NK-92 treated with Interleukin-12 subunit alpha and Interleukin-12 subunit beta, amount 100 ng/mL, for 24 hours (cell line): Measurements from ENCODE around the gene GIGYF2.
"Not testable (repeated sequence)": the region's sequence is repeated elsewhere in the genome, so short reads cannot be mapped to it uniquely, and the experiment has no call there.

ENCODE experiments used
- DNase-seq: peaks from one replicate; lab custom pipeline; 2025; lab: John Stamatoyannopoulos, UW

Gene GIGYF2

GRCh38 chr2:232687382-232688160 lies 9.6 kb upstream of the GIGYF2 start:
- DNase-seq, result no peak

GRCh38 chr2:232688201-232688600 lies 8.9 kb upstream of the GIGYF2 start:
- no peak for DNase-seq

- no peak for DNase-seq
Measured at GRCh38 chr2:232689152-232689910, 7.8 kb upstream of the GIGYF2 start.

GRCh38 chr2:232691117-232691516 lies 6.0 kb upstream of the GIGYF2 start:
- DNase-seq, result not testable (repeated sequence)

GRCh38 chr2:232693344-232693743 lies 3.8 kb upstream of the GIGYF2 start:
- DNase-seq, result no peak

GRCh38 chr2:232696609-232697058 lies 497 bp upstream of the GIGYF2 start:
- DNase-seq, result no peak

DNA sequence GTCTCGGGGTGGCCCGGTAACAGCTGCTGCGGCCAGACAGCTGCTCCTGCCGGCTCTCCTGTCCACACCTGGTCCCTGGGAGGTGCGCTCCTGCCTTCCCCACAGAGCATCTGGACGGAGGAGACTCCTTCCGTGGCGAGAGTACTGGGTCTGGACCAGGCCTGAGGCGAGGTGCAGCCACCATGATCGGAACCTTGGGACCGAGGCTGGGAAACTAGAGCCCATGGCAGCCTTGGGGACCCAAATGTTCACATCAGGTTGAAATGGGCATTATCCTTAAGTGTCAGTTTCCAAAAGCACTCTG lies 628 bp downstream of the GIGYF2 start:
- DNase-seq, result no peak

- no peak for DNase-seq
Measured at GRCh38 chr2:232698556-232699091, 1.5 kb downstream of the GIGYF2 start.

DNA sequence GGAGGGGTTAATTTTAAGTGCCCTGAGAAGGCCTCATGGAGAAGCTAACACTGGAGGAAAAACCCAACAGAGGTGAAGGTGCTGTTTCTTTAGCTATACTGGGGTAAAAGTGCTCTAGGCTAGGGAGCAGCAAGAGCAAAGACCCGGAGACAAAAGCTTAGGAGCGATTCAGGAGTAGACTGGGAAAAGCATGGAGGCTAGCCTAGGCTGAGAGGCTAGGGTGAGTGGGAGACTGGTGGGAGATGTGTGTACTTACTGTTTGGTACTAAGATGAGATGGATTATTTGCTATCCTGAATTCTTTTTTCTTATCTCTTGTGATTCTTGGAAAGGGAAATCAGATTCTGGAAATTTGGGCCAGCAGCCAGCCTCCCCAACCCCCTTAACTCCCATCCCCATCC lies 2.0 kb downstream of the GIGYF2 start:
- DNase-seq, result no peak

GRCh38 chr2:232700154-232700553 lies 3.0 kb downstream of the GIGYF2 start:
- no peak for DNase-seq

- DNase-seq, result no peak
Measured at GRCh38 chr2:232707076-232707475, 9.9 kb downstream of the GIGYF2 start.

DNA sequence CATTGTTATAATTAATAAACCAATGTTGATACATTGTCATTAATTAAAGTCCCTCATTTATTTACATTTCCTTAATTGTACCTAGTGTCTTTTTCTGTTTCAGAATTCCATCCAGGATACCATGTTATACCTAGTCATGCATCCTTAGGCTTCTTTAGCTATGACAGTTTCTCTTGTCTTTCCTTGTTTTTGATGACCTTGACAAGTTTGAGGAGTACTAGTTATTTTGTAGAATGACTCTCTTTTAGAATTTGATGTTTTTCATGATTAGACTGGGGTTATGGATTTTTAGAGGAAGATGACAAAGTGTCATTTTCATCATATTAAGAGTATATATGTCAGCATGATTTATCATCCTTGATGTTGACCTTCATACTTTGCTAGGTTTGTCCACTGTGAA lies 16.4 kb downstream of the GIGYF2 start:
- DNase-seq, result no peak

- no peak for DNase-seq
Measured at GRCh38 chr2:232714969-232715368, 17.8 kb downstream of the GIGYF2 start.

- not testable (repeated sequence) for DNase-seq
Measured at GRCh38 chr2:232720056-232720455, 22.9 kb downstream of the GIGYF2 start.

- no peak for DNase-seq
Measured at GRCh38 chr2:232721261-232721660, 24.1 kb downstream of the GIGYF2 start.

DNA sequence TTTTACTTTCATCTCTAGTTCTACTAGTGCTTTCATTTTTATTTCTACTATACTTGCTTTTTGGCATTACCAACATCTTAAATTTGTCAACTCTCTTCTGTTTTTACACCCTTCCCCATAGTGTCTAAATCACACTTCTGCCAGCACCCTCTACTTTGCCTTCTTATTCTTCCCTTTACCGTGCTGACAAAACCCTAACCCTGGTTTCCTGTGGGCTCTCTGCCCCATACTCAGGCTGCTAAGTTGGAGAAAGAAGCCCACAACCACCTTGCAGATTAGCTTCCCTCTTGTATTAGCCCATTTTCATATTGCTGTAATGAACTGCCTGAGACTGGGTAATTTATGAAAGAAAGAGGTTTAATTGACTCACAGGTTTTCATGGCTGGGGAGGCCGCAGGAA lies 24.8 kb downstream of the GIGYF2 start:
- no peak for DNase-seq

DNA sequence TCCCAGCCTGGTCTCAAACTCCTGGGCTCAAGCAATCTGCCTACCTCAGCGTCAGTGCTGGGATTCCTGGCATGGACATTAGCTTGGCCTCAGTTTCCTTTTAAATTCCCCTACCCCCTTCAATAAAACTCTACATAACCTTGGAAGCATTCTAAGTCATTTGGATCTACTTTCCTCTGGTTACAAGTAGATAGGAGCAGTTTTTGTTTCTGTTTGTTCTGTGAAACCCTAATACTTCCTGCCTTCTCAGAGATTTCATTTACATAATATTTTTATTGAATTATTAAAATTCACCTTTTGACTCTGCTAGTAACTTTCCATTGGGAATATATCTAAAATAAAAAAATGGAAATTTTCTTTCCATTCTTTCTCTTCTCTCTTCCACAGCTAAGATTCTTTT lies 25.9 kb downstream of the GIGYF2 start:
- DNase-seq, result no peak

GRCh38 chr2:232728785-232729184 lies 31.7 kb downstream of the GIGYF2 start:
- DNase-seq, result no peak

GRCh38 chr2:232731470-232731869 lies 34.3 kb downstream of the GIGYF2 start:
- DNase-seq, result no peak

- DNase-seq, result no peak
Measured at GRCh38 chr2:232741294-232741693, 44.2 kb downstream of the GIGYF2 start.

DNA sequence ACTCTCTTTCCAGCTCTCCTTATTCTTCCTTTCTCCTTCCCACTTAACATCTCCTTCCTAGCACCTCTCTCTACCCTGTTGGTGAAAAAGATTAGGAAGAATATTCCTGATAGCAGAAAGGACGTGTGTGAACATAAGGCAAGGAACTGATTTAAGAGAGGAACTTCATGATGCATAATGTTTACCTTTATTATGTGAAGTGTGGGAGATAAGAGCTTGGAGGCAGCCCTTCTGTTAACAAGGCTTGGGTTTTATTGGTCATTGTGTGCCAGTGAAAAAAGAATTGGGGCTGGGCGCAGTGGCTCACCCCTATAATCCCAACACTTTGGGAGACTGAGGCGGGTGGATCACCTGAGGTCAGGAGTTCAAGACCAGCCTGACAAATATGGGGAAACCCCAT lies 44.8 kb downstream of the GIGYF2 start:
- DNase-seq, result no peak

DNA sequence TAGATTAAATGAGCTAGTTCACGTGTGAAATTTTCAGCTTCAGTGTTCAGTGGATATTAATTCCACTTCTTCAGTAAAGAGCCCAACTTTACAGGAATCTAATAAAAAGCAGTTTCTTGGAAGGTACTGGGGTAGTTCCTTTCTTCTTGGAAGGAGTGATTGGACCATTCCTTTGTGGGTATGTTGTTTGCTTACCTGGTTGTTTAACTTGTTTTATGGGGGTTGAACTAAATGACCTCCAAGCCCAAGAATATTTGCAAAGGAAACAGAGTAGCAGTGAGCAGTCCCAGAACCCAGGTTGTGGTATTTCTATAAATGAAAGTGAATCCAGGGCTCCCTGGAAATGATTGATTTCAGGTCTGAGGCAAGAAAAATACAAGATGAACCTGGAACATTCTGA lies 47.8 kb downstream of the GIGYF2 start:
- DNase-seq, result no peak

DNA sequence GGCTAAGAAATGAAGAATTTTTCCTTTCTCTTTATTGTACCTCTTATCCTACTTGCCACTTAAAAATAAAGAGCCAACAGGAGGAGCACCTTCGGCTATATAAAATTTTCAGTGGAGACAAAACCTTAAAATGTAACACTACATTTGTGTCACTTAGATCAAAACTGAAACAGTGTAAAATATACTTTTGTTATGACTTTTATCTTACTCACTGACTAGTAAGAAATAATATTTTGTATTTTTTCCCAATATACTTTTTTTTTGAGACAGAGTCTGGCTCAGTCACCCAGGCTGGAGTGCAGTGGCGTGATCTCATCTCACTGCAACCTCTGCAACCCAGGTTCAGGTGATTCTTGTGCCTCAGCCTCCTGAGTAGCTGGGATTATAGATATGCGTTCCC lies 50.9 kb downstream of the GIGYF2 start:
- no peak for DNase-seq
